Neutrophil (primary cell): ENCODE data around the gene RPTOR.

Experiments
- H3K27ac ChIP-seq: fragments of 200-600 bp; sonication (generic); 2 replicates; pipeline ENCODE4 v1.5.1; 2016; ENCODE audit warnings: mild to moderate bottlenecking, moderate library complexity
- H3K27me3 ChIP-seq: fragments of 200-600 bp; sonication (generic); 2 replicates; pipeline ENCODE4 v1.6.0; 2016; ENCODE audit warnings: mild to moderate bottlenecking
- H3K36me3 ChIP-seq: fragments of 200-600 bp; sonication (generic); 2 replicates; pipeline ENCODE4 v1.5.1; 2017
- H3K4me1 ChIP-seq, 2 experiments: fragments of 200-600 bp in 1 of 2; sonication (generic) in 1 of 2; 1 replicate in 1 of 2; 2 replicates in 1 of 2; pipeline versions ENCODE4 v1.5.1 to v1.6.1; 2013 to 2016; ENCODE audit warnings: low read depth in 1 of 2, low read length in 1 of 2, mild to moderate bottlenecking in 1 of 2, moderate library complexity in 1 of 2; ENCODE audit not compliant: control insufficient read depth in 1 of 2, insufficient read depth in 1 of 2
- H3K4me3 ChIP-seq, 2 experiments: fragments of 200-600 bp in 1 of 2; sonication (generic) in 1 of 2; 1 replicate in 1 of 2; 2 replicates in 1 of 2; pipeline ENCODE4 v1.5.1; 2013 to 2016; ENCODE audit warnings: low read depth in 1 of 2, low read length in 1 of 2, mild to moderate bottlenecking in 1 of 2, moderate library complexity in 1 of 2
- H3K9me3 ChIP-seq: fragments of 200-600 bp; sonication (generic); 2 replicates; pipeline ENCODE4 v1.5.1; 2016
- TF ChIP-seq, protein P1 (sequence below): fragments of 200-600 bp; sonication (generic); IDR thresholded peaks from 2 replicates; pipeline ENCODE4 v1.5.1; 2016; ENCODE audit warnings: antibody characterized with exemption

RPTOR gene

DNA sequence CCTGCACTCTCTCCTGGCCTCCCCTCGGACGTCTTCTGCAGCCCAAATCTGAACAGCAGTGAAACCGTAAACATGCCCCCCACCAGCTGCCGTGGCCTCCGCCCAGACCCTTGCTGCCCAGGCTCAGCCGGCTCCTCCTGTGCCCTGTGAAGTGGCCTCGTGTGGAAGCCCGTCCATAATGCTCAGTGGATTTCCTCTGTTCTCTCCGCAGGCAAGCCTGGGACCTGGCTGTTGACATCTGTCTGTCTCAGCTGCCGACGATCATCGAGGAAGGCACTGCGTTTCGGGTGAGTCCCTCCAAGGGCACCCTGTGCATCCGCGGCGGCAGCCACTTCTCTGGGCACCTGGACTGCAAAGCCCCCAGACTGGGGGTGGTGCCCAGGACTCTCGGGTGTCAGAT is 293.1 kb downstream of the RPTOR start:
- Histone ChIP-seq H3K4me3 (no peak overlapping the region), H3K9me3 (no peaks in the 10 kb centered on the region), H3K36me3 (no peaks in the 10 kb centered on the region)

DNA sequence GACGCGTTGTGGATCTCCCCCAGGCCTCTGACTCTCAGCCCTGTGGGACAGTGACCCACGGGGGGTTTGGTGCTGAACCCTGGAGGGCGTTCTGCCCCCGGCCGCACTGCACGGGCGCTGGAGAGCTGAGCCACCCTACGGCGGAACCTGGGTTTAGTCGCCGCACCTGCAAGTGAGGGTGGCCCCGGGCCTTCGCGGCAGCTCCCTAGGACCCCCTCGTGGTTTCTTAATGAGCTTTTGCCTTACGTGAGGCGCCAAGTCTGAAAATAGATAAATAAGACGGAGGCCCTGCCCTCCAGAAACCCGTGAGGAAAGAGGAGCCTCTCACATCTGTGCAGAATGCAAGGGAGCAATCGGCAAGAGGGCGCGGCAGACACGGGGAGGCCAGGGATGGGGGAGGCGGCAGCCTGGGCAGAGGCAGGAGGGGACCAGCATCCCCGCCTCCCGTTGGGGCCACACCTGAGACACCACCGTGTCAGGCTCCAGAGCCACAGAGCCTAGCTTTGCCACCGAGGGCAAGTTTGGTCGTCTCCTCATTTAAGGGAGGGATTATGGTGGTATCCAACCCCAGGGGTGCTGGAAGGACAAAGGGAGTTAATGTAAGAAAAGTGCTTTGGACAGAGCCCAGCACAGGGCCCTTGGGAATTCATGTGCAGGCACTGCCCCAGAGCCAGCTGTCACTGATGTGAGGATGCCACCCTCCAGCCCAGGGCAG is 293.8 kb downstream of the RPTOR start:
- H3K36me3 ChIP-seq: no peaks in the 10 kb centered on the region
- no peaks in the 10 kb centered on the region for H3K4me1 ChIP-seq
- H3K4me3 ChIP-seq: no peak overlapping the region
- TF ChIP-seq, protein P1, sequence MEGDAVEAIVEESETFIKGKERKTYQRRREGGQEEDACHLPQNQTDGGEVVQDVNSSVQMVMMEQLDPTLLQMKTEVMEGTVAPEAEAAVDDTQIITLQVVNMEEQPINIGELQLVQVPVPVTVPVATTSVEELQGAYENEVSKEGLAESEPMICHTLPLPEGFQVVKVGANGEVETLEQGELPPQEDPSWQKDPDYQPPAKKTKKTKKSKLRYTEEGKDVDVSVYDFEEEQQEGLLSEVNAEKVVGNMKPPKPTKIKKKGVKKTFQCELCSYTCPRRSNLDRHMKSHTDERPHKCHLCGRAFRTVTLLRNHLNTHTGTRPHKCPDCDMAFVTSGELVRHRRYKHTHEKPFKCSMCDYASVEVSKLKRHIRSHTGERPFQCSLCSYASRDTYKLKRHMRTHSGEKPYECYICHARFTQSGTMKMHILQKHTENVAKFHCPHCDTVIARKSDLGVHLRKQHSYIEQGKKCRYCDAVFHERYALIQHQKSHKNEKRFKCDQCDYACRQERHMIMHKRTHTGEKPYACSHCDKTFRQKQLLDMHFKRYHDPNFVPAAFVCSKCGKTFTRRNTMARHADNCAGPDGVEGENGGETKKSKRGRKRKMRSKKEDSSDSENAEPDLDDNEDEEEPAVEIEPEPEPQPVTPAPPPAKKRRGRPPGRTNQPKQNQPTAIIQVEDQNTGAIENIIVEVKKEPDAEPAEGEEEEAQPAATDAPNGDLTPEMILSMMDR: no peak
- H3K9me3 ChIP-seq: no peaks in the 10 kb centered on the region
- no peaks in the 10 kb centered on the region for H3K27me3 ChIP-seq
- H3K27ac ChIP-seq: no peak overlapping the region

More for the DNA sequence above, 293.1 kb downstream of the RPTOR start:
- Histone ChIP-seq H3K27ac (no peak overlapping the region), H3K4me1 (peaks cover 6 to 7% of the 10 kb centered on the region in 2 experiments), H3K27me3 (no peaks in the 10 kb centered on the region)
- TF ChIP-seq, protein P1: no peak

DNA sequence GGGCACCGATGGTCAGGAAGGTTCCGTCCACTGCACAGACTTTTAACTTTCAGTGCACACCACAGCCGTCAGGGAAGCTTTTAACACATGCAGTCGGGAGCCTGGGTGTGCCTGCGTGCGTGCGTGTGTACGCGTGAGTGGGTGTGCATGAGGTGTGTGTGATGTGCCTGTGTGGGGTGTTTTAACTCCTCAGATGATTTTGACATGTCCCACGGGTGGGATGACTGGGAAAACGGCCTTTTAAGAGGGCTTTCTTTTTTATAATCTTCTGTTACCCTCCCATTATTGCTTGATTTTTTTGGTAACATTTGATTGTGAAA is 294.3 kb downstream of the RPTOR start:
- H3K4me3 ChIP-seq: no peak overlapping the region
- H3K9me3 ChIP-seq: no peaks in the 10 kb centered on the region
- no peaks in the 10 kb centered on the region for H3K27me3 ChIP-seq
- no peaks in the 10 kb centered on the region for H3K36me3 ChIP-seq
- TF ChIP-seq, protein P1: no peak
- H3K27ac ChIP-seq: no peak overlapping the region
- H3K4me1 ChIP-seq: no peaks in the 10 kb centered on the region

DNA sequence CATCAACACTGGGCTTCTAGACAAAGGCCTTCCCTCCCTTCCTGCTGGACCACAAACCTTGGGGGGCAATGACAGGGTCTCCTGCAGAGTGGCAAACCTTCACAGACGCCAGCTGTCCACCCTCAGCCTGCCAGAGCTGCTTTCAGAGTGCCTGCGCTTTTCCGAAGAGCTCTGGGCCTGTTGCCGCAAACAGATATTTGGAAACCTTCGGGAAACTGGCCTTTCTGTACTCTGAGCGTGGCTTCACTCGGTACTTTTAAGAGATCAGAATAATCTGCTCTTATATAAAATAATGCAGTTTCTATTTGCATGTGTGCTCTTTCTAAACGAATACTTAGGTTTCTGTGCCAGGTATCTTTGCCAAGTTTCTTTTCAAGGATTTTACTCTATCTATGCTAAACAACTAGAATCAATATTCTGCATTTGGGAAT is 294.9 kb downstream of the RPTOR start:
- H3K27ac ChIP-seq: no peak overlapping the region
- H3K4me1 ChIP-seq: no peaks in the 10 kb centered on the region
- TF ChIP-seq, protein P1: no peak
- no peaks in the 10 kb centered on the region for H3K27me3 ChIP-seq
- no peaks in the 10 kb centered on the region for H3K36me3 ChIP-seq
- no peak overlapping the region for H3K4me3 ChIP-seq
- no peaks in the 10 kb centered on the region for H3K9me3 ChIP-seq

DNA sequence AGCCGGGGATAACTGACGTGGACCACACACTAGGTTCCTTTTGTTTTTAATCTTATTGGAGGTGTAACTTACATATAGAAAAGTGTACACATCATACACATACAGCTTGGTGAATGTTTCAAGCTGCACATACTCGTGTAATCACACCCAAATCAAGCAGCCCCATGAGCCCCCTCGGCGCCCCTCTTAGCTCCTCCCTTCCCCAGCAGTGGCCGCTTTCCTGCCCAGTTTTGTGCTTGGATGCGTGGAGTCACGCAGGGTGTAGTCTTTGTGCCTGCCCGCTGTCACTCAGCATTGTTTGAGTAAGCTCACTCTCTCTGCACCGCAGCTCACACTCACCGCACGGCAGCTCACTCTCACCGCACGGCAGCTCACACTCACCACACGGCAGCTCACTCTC is 295.3 kb downstream of the RPTOR start:
- Histone ChIP-seq H3K27ac (no peak overlapping the region), H3K9me3 (no peaks in the 10 kb centered on the region), H3K4me1 (no peaks in the 10 kb centered on the region), H3K36me3 (no peaks in the 10 kb centered on the region), H3K4me3 (no peak overlapping the region), H3K27me3 (no peaks in the 10 kb centered on the region)
- TF ChIP-seq, protein P1: no peak
